ENCODE measurements around the gene HUWE1.
"Not testable (repeated sequence)": the region's sequence is repeated elsewhere in the genome, so short reads cannot be mapped to it uniquely, and the experiment has no call there.

DNA sequence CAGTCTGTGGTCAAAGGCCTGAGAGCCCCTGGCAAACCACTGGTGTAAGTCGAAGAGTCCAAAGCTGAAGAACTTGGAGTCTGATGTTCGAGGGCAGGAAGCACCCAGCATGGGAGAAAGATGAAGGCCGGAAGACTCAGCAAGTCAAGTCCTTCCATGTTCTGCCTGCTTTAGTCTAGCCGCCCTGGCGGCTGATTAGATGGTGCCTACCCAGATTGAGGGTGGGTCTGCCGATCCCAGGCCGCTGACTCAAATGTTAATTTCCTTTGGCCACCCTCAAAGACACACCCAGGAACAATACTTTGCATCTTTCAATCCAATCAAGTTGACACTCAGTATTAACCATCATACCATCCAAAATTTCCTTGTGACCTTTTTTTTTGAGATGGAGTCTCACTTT lies 33.1 kb upstream of the HUWE1 start:
- TF ChIP-seq, protein P1, sequence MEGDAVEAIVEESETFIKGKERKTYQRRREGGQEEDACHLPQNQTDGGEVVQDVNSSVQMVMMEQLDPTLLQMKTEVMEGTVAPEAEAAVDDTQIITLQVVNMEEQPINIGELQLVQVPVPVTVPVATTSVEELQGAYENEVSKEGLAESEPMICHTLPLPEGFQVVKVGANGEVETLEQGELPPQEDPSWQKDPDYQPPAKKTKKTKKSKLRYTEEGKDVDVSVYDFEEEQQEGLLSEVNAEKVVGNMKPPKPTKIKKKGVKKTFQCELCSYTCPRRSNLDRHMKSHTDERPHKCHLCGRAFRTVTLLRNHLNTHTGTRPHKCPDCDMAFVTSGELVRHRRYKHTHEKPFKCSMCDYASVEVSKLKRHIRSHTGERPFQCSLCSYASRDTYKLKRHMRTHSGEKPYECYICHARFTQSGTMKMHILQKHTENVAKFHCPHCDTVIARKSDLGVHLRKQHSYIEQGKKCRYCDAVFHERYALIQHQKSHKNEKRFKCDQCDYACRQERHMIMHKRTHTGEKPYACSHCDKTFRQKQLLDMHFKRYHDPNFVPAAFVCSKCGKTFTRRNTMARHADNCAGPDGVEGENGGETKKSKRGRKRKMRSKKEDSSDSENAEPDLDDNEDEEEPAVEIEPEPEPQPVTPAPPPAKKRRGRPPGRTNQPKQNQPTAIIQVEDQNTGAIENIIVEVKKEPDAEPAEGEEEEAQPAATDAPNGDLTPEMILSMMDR (IDR thresholded peaks at IDR 0.05; ENCODE audit: low read length) = not testable (repeated sequence)
- TF ChIP-seq EZH2 (IDR thresholded peaks at IDR 0.05; ENCODE audit: borderline replicate concordance, low read length) = not testable (repeated sequence)

Measured in OCI-LY1 (cell line).